Measurements from ENCODE around the gene GIGYF2.

The GIGYF2 gene

GRCh38 chr2:232794981-232795380 lies 97.8 kb downstream of the GIGYF2 start:
- H2AFZ ChIP-seq (ENCODE audit: low read length): no peak overlapping the region
- no peak overlapping the region for H3K4me2 ChIP-seq (ENCODE audit: low read depth, low read length)
- no peak for DNase-seq
- peaks cover 6% of the 10 kb centered on the region for H3K36me3 ChIP-seq (replicated peaks; ENCODE audit: insufficient read depth, low read length)
- 0 out of 2 replicates have a peak, but pooled peaks cover 2% of the 10 kb centered on the region for H3F3A ChIP-seq (ENCODE audit: insufficient read depth, low read length)
- no peak overlapping the region for H3K9ac ChIP-seq (ENCODE audit: low read length)
- H3K4me3 ChIP-seq (ENCODE audit: low read length): no peak overlapping the region
- no peaks in the 10 kb centered on the region for H3K79me2 ChIP-seq (ENCODE audit: low read length)
- H3K27me3 ChIP-seq (replicated peaks; ENCODE audit: insufficient read depth, low read length): no peaks in the 10 kb centered on the region
- no peaks in the 10 kb centered on the region for H3K4me1 ChIP-seq (ENCODE audit: low read length)
- no peaks in the 10 kb centered on the region for H3K9me3 ChIP-seq (replicated peaks; ENCODE audit: insufficient read depth, low read length)
- TF ChIP-seq EZH2 (optimal IDR thresholded peaks at IDR 0.05; ENCODE audit: low read depth, low read length) (no peak), EZH2phosphoT487 (IDR thresholded peaks at IDR 0.05; ENCODE audit: low read length) (no peak)
- TF ChIP-seq, protein P1, sequence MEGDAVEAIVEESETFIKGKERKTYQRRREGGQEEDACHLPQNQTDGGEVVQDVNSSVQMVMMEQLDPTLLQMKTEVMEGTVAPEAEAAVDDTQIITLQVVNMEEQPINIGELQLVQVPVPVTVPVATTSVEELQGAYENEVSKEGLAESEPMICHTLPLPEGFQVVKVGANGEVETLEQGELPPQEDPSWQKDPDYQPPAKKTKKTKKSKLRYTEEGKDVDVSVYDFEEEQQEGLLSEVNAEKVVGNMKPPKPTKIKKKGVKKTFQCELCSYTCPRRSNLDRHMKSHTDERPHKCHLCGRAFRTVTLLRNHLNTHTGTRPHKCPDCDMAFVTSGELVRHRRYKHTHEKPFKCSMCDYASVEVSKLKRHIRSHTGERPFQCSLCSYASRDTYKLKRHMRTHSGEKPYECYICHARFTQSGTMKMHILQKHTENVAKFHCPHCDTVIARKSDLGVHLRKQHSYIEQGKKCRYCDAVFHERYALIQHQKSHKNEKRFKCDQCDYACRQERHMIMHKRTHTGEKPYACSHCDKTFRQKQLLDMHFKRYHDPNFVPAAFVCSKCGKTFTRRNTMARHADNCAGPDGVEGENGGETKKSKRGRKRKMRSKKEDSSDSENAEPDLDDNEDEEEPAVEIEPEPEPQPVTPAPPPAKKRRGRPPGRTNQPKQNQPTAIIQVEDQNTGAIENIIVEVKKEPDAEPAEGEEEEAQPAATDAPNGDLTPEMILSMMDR (IDR thresholded peaks at IDR 0.05; ENCODE audit: low read length): no peak
- no peaks in the 10 kb centered on the region for H4K20me1 ChIP-seq (ENCODE audit: insufficient read depth, low read length)
- H3K9me2 ChIP-seq (replicated peaks; ENCODE audit: insufficient read depth, low read length): no peaks in the 10 kb centered on the region
- no peak overlapping the region for H3K27ac ChIP-seq (ENCODE audit: low read length)

GRCh38 chr2:232795920-232796319 lies 98.8 kb downstream of the GIGYF2 start:
- Histone ChIP-seq H3K4me1 (ENCODE audit: low read length) (no peaks in the 10 kb centered on the region), H4K20me1 (ENCODE audit: insufficient read depth, low read length) (no peaks in the 10 kb centered on the region), H3K9me2 (replicated peaks; ENCODE audit: insufficient read depth, low read length) (no peaks in the 10 kb centered on the region), H3K36me3 (replicated peaks; ENCODE audit: insufficient read depth, low read length) (peaks cover 4% of the 10 kb centered on the region), H3K79me2 (ENCODE audit: low read length) (peaks cover 2% of the 10 kb centered on the region; the same call in 1 of the 2 replicates), H3K4me3 (ENCODE audit: low read length) (no peak overlapping the region), H3K9ac (ENCODE audit: low read length) (no peak overlapping the region), H3F3A (ENCODE audit: insufficient read depth, low read length) (0 out of 2 replicates have a peak, but pooled peaks cover 2% of the 10 kb centered on the region), H2AFZ (ENCODE audit: low read length) (no peak overlapping the region), H3K27ac (ENCODE audit: low read length) (no peak overlapping the region), H3K27me3 (replicated peaks; ENCODE audit: insufficient read depth, low read length) (no peaks in the 10 kb centered on the region), H3K4me2 (ENCODE audit: low read depth, low read length) (no peak overlapping the region), H3K9me3 (replicated peaks; ENCODE audit: insufficient read depth, low read length) (no peaks in the 10 kb centered on the region)
- no peak for DNase-seq
- TF ChIP-seq EZH2phosphoT487 (IDR thresholded peaks at IDR 0.05; ENCODE audit: low read length): no peak

GRCh38 chr2:232798187-232798586 lies 101.1 kb downstream of the GIGYF2 start:
- TF ChIP-seq EZH2 (optimal IDR thresholded peaks at IDR 0.05; ENCODE audit: low read depth, low read length) (no peak), EZH2phosphoT487 (IDR thresholded peaks at IDR 0.05; ENCODE audit: low read length) (no peak)
- TF ChIP-seq, protein P1 (IDR thresholded peaks at IDR 0.05; ENCODE audit: low read length): no peak
- no peak overlapping the region for H2AFZ ChIP-seq (ENCODE audit: low read length)
- no peaks in the 10 kb centered on the region for H3K27me3 ChIP-seq (replicated peaks; ENCODE audit: insufficient read depth, low read length)
- no peak overlapping the region for H3K4me3 ChIP-seq (ENCODE audit: low read length)
- 0 out of 2 replicates have a peak, but pooled peaks cover 2% of the 10 kb centered on the region for H3F3A ChIP-seq (ENCODE audit: insufficient read depth, low read length)
- H3K9me2 ChIP-seq (replicated peaks; ENCODE audit: insufficient read depth, low read length): no peaks in the 10 kb centered on the region
- peaks cover 5% of the 10 kb centered on the region; the same call in 1 of the 2 replicates for H3K36me3 ChIP-seq (replicated peaks; ENCODE audit: insufficient read depth, low read length)
- no peak overlapping the region for H3K27ac ChIP-seq (ENCODE audit: low read length)
- H3K9ac ChIP-seq (ENCODE audit: low read length): no peak overlapping the region
- H3K4me1 ChIP-seq (ENCODE audit: low read length): no peaks in the 10 kb centered on the region
- no peak for DNase-seq
- H4K20me1 ChIP-seq (ENCODE audit: insufficient read depth, low read length): no peaks in the 10 kb centered on the region
- peaks cover 8% of the 10 kb centered on the region; the same call in 1 of the 2 replicates for H3K79me2 ChIP-seq (ENCODE audit: low read length)
- no peak overlapping the region for H3K4me2 ChIP-seq (ENCODE audit: low read depth, low read length)
- no peaks in the 10 kb centered on the region for H3K9me3 ChIP-seq (replicated peaks; ENCODE audit: insufficient read depth, low read length)

DNA sequence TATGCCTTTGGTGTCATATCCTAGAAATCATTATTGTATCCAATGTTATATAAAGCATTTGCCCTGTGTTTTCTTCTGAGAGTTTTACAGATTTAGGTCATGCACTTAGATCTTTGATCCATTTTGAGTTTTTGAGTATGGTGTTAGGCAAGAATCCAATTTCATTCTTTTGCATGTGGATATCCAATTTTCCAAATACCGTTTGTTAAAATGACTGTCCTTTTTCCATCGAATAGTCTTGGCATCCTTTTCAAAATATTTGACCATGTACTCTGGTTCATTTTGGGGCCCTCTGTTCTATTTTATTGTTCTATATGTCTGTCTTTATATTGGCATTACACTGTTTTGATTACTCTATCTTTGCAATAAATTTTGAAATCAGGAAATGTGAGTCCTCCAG lies 103.0 kb downstream of the GIGYF2 start:
- H3K36me3 ChIP-seq (replicated peaks; ENCODE audit: insufficient read depth, low read length): peaks cover 5% of the 10 kb centered on the region; the same call in 1 of the 2 replicates
- no peaks in the 10 kb centered on the region for H3F3A ChIP-seq (ENCODE audit: insufficient read depth, low read length)
- no peaks in the 10 kb centered on the region for H3K27me3 ChIP-seq (replicated peaks; ENCODE audit: insufficient read depth, low read length)
- no peak for TF ChIP-seq EZH2 (optimal IDR thresholded peaks at IDR 0.05; ENCODE audit: low read depth, low read length)
- TF ChIP-seq, protein P1 (IDR thresholded peaks at IDR 0.05; ENCODE audit: low read length): no peak
- H3K9me2 ChIP-seq (replicated peaks; ENCODE audit: insufficient read depth, low read length): no peaks in the 10 kb centered on the region
- DNase-seq: no peak
- H3K9ac ChIP-seq (ENCODE audit: low read length): no peak overlapping the region
- H3K9me3 ChIP-seq (replicated peaks; ENCODE audit: insufficient read depth, low read length): no peaks in the 10 kb centered on the region
- no peak overlapping the region for H3K27ac ChIP-seq (ENCODE audit: low read length)
- no peaks in the 10 kb centered on the region for H3K4me1 ChIP-seq (ENCODE audit: low read length)
- no peak overlapping the region for H3K4me3 ChIP-seq (ENCODE audit: low read length)
- H2AFZ ChIP-seq (ENCODE audit: low read length): no peak overlapping the region
- no peaks in the 10 kb centered on the region for H4K20me1 ChIP-seq (ENCODE audit: insufficient read depth, low read length)
- peaks cover 12% of the 10 kb centered on the region; the same call in 1 of the 2 replicates for H3K79me2 ChIP-seq (ENCODE audit: low read length)
- no peak overlapping the region for H3K4me2 ChIP-seq (ENCODE audit: low read depth, low read length)
